ENCODE measurements around the gene RXRG.

RXRG gene

GRCh38 chr1:165364568-165365133, 80.3 kb downstream of the RXRG start:
- DNase-seq: peak in 1 of 2 experiments; percentile 40

GRCh38 chr1:165356876-165357275, 88.0 kb downstream of the RXRG start:
- DNase-seq: no peak

GRCh38 chr1:165355977-165356811, 88.7 kb downstream of the RXRG start, which contains the start of gene LMX1A:
LMX1A (minus strand) TSS chr1:165356715; CDS start chr1:165355559, 1,156 bp downstream.
- no peak for DNase-seq

GRCh38 chr1:165355139-165355976, 89.6 kb downstream of the RXRG start:
- no peak for DNase-seq

- DNase-seq: no peak
These were observed 90.2 kb downstream of the RXRG start for GRCh38 chr1:165354739-165355138.

- DNase-seq: no peak
These were observed 90.9 kb downstream of the RXRG start for GRCh38 chr1:165353731-165354671.

GRCh38 chr1:165352442-165353293, 92.3 kb downstream of the RXRG start:
- no peak for DNase-seq

- DNase-seq: no peak
These were observed 93.0 kb downstream of the RXRG start for GRCh38 chr1:165351863-165352441.
